ENCODE results near the gene CAMTA1.

The CAMTA1 gene

DNA sequence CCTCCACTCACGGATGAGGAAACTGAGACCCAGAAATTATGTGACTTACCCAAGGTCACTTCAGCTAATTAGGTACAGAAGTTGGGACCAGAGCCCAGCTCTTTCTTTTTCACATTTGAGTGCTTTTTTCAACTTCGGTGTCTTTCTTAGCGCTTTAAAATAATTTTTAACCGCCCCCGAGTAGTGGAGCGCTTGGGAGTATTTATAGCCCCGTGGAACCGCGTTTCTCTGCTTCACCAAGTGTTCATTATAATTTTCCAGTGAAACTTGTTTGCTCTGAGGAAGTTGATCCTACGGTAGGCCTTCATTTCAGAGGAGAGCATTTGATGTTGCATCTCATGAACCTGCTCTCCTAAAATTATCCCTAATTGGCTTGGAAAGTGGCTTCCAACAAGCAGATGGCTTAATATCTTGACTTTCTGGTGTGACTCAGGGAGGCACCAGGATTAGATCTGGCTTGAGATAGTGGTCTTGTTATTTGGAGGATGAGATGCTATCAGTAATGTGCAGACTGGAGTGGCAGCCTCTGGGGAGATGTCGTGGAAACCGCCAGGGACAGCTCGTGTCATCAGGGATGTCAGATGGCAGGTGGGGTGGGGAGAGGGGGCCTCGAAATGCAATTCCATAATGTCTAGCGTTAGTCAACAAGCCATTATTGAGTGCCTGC lies 321.3 kb downstream of the CAMTA1 start:
- H3K4me1 ChIP-seq (ENCODE audit: control insufficient read depth, low read depth, low read length) = no peaks in the 10 kb centered on the region
- H3K9ac ChIP-seq (ENCODE audit: low read length) = no peak overlapping the region
- H3K27me3 ChIP-seq (ENCODE audit: control insufficient read depth, insufficient read depth, low read length) = no peaks in the 10 kb centered on the region

DNA sequence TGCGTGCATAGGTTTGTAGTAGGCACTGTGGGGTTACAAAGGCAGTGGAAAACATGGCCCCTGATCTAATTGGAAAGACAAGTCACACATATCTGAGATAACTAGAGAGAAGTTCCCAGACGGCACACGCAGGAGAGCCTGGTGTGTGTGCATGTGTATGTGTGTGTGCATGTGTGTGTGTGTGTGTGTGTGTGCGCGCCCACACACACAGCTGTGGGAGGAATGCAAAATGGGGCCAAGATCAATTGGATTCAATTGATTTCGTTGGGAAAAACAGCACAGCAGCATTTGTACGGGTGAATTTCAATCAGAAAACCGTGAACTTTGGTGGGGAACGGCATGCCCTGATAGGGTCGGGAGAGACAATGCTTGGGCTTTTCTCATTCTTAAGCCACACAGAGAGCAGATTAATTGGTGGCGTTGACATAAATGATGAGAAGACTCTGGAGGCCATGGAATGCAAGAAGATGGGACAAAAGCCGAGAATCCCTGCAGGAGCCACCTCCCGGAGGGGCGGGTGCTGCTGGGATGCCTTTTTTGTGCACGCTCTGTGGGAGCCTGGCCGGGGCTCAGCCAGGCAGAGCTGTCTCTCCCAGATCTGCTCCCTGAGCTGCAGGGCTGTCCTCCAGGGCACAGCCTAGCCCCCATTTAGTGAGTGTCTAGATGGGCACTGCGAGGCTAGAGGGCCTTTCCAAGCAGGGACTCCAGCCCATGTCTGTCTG lies 322.0 kb downstream of the CAMTA1 start:
- Histone ChIP-seq H3K27ac (ENCODE audit: low read length) (no peak overlapping the region), H3K9me3 (ENCODE audit: control insufficient read depth, low read depth, low read length) (no peaks in the 10 kb centered on the region), H3K9ac (ENCODE audit: low read length) (no peak overlapping the region), H3K36me3 (ENCODE audit: control insufficient read depth, low read depth, low read length) (no peaks in the 10 kb centered on the region), H3K27me3 (ENCODE audit: control insufficient read depth, insufficient read depth, low read length) (no peaks in the 10 kb centered on the region), H3K4me3 (ENCODE audit: low read length) (no peak overlapping the region), H3K4me1 (ENCODE audit: control insufficient read depth, low read depth, low read length) (no peaks in the 10 kb centered on the region)

More for the DNA sequence above, 321.3 kb downstream of the CAMTA1 start:
- no peak overlapping the region for H3K4me3 ChIP-seq (ENCODE audit: low read length)
- H3K27ac ChIP-seq (ENCODE audit: low read length) = no peak overlapping the region
- H3K9me3 ChIP-seq (ENCODE audit: control insufficient read depth, low read depth, low read length) = no peaks in the 10 kb centered on the region
- no peaks in the 10 kb centered on the region for H3K36me3 ChIP-seq (ENCODE audit: control insufficient read depth, low read depth, low read length)

GRCh38 chr1:7108251-7108650 lies 323.0 kb downstream of the CAMTA1 start:
- no peaks in the 10 kb centered on the region for H3K9me3 ChIP-seq (ENCODE audit: control insufficient read depth, low read depth, low read length)
- no peak overlapping the region for H3K9ac ChIP-seq (ENCODE audit: low read length)
- H3K36me3 ChIP-seq (ENCODE audit: control insufficient read depth, low read depth, low read length) = no peaks in the 10 kb centered on the region
- H3K27me3 ChIP-seq (ENCODE audit: control insufficient read depth, insufficient read depth, low read length) = no peaks in the 10 kb centered on the region
- no peak overlapping the region for H3K4me3 ChIP-seq (ENCODE audit: low read length)
- H3K27ac ChIP-seq (ENCODE audit: low read length) = no peak overlapping the region
- H3K4me1 ChIP-seq (ENCODE audit: control insufficient read depth, low read depth, low read length) = no peaks in the 10 kb centered on the region

DNA sequence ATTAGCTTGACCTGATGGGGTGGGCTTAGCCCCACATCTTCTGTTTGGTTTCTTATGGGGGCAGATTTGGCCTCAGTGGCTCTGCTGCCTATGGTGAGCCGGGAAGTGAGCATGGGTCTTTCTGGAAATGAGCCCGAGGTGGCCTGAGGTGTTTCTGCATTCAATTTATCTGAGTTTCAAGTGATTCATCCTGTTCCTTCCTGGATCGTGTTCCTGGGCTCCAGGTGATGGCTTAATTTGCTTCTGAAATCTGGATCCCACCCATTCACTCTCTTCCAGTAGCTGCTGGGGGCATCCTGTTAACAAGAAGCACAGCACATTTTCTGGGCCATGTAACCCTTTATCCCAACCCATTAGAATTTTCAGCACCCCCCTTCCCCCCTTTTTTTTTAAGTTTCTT lies 324.6 kb downstream of the CAMTA1 start:
- H3K27ac ChIP-seq (ENCODE audit: low read length) = no peak overlapping the region
- no peak overlapping the region for H3K9ac ChIP-seq (ENCODE audit: low read length)
- H3K27me3 ChIP-seq (ENCODE audit: control insufficient read depth, insufficient read depth, low read length) = no peaks in the 10 kb centered on the region
- H3K4me3 ChIP-seq (ENCODE audit: low read length) = no peak overlapping the region
- no peaks in the 10 kb centered on the region for H3K9me3 ChIP-seq (ENCODE audit: control insufficient read depth, low read depth, low read length)
- no peaks in the 10 kb centered on the region for H3K4me1 ChIP-seq (ENCODE audit: control insufficient read depth, low read depth, low read length)
- H3K36me3 ChIP-seq (ENCODE audit: control insufficient read depth, low read depth, low read length) = no peaks in the 10 kb centered on the region

DNA sequence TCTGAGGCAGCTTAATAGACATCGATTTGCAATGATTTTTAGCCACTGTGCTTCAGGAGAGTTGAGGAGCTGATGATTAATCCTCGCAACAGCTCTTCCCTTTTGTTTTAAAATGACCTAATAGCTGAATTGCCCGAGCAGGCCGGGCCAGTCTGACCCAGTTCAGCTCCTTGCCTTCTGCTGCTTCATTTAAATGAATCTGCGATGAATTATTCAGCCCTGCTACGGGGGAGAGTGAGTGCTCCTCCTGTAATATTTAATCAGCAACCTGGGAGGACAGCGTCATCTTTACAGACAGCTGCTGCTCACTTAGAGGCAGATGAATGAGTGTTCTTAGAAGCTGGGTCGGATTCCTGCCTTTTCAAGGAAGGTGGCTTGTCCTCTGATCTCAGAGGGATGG lies 325.1 kb downstream of the CAMTA1 start:
- no peaks in the 10 kb centered on the region for H3K36me3 ChIP-seq (ENCODE audit: control insufficient read depth, low read depth, low read length)
- no peaks in the 10 kb centered on the region for H3K9me3 ChIP-seq (ENCODE audit: control insufficient read depth, low read depth, low read length)
- H3K4me1 ChIP-seq (ENCODE audit: control insufficient read depth, low read depth, low read length) = no peaks in the 10 kb centered on the region
- H3K9ac ChIP-seq (ENCODE audit: low read length) = no peak overlapping the region
- no peak overlapping the region for H3K27ac ChIP-seq (ENCODE audit: low read length)
- H3K4me3 ChIP-seq (ENCODE audit: low read length) = no peak overlapping the region
- H3K27me3 ChIP-seq (ENCODE audit: control insufficient read depth, insufficient read depth, low read length) = no peaks in the 10 kb centered on the region

- Histone ChIP-seq H3K27me3 (ENCODE audit: control insufficient read depth, insufficient read depth, low read length) (no peaks in the 10 kb centered on the region), H3K36me3 (ENCODE audit: control insufficient read depth, low read depth, low read length) (no peaks in the 10 kb centered on the region), H3K4me3 (ENCODE audit: low read length) (no peak overlapping the region), H3K9ac (ENCODE audit: low read length) (no peak overlapping the region), H3K4me1 (ENCODE audit: control insufficient read depth, low read depth, low read length) (no peaks in the 10 kb centered on the region), H3K9me3 (ENCODE audit: control insufficient read depth, low read depth, low read length) (no peaks in the 10 kb centered on the region), H3K27ac (ENCODE audit: low read length) (no peak overlapping the region)
These were observed 326.6 kb downstream of the CAMTA1 start for GRCh38 chr1:7111853-7112252.

DNA sequence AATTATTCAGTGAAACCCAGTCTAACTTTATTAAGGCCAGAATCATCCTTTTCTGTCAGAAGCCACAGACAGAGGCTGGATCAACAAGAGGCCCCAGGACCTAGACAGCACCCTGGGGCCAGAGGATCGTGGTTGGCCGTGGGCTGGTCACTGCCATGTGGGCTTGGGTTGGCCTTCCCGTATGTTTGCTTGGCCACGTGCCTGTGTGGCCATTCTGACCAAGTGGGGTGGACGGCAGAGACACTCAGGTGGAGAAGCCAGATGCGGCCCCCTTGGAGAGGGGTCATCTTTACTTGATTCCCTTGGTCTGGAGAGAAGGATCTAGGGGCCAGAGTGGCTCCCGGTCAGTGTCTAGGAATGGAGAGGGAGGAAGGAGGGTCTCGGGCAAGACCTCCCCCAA lies 327.9 kb downstream of the CAMTA1 start:
- H3K27me3 ChIP-seq (ENCODE audit: control insufficient read depth, insufficient read depth, low read length) = no peaks in the 10 kb centered on the region
- no peak overlapping the region for H3K4me3 ChIP-seq (ENCODE audit: low read length)
- no peaks in the 10 kb centered on the region for H3K9me3 ChIP-seq (ENCODE audit: control insufficient read depth, low read depth, low read length)
- H3K27ac ChIP-seq (ENCODE audit: low read length) = no peak overlapping the region
- peaks cover 5% of the 10 kb centered on the region for H3K4me1 ChIP-seq (ENCODE audit: control insufficient read depth, low read depth, low read length)
- H3K36me3 ChIP-seq (ENCODE audit: control insufficient read depth, low read depth, low read length) = no peaks in the 10 kb centered on the region
- no peak overlapping the region for H3K9ac ChIP-seq (ENCODE audit: low read length)

DNA sequence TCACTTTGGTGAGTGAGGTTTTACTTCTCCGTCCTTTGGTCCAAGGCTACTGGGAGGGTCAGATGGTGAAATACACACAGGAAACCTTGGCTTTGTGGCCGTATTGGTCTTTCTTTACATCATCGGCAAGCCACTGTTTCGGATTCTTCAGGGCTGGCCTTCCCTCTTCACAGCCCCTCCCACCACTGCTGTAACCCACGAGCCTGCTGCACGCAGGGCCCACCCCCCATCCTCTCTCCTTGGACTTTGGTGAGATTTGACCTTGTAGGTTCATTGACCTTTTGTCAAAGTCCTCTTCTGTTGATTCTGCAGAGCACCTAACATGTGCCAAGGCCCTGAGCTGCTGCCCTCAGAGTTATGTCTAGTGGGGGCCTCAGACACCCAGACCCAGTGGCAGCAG lies 328.6 kb downstream of the CAMTA1 start:
- Histone ChIP-seq H3K9me3 (ENCODE audit: control insufficient read depth, low read depth, low read length) (no peaks in the 10 kb centered on the region), H3K9ac (ENCODE audit: low read length) (no peak overlapping the region), H3K27me3 (ENCODE audit: control insufficient read depth, insufficient read depth, low read length) (no peaks in the 10 kb centered on the region), H3K27ac (ENCODE audit: low read length) (no peak overlapping the region), H3K36me3 (ENCODE audit: control insufficient read depth, low read depth, low read length) (no peaks in the 10 kb centered on the region), H3K4me1 (ENCODE audit: control insufficient read depth, low read depth, low read length) (peaks cover 9% of the 10 kb centered on the region), H3K4me3 (ENCODE audit: low read length) (no peak overlapping the region)

- Histone ChIP-seq H3K4me3 (ENCODE audit: low read length) (no peak overlapping the region), H3K27me3 (ENCODE audit: control insufficient read depth, insufficient read depth, low read length) (no peaks in the 10 kb centered on the region), H3K36me3 (ENCODE audit: control insufficient read depth, low read depth, low read length) (no peaks in the 10 kb centered on the region), H3K27ac (ENCODE audit: low read length) (no peak overlapping the region), H3K4me1 (ENCODE audit: control insufficient read depth, low read depth, low read length) (peaks cover 9% of the 10 kb centered on the region), H3K9ac (ENCODE audit: low read length) (no peak overlapping the region), H3K9me3 (ENCODE audit: control insufficient read depth, low read depth, low read length) (no peaks in the 10 kb centered on the region)
These were observed 330.7 kb downstream of the CAMTA1 start for GRCh38 chr1:7116001-7116400.

DNA sequence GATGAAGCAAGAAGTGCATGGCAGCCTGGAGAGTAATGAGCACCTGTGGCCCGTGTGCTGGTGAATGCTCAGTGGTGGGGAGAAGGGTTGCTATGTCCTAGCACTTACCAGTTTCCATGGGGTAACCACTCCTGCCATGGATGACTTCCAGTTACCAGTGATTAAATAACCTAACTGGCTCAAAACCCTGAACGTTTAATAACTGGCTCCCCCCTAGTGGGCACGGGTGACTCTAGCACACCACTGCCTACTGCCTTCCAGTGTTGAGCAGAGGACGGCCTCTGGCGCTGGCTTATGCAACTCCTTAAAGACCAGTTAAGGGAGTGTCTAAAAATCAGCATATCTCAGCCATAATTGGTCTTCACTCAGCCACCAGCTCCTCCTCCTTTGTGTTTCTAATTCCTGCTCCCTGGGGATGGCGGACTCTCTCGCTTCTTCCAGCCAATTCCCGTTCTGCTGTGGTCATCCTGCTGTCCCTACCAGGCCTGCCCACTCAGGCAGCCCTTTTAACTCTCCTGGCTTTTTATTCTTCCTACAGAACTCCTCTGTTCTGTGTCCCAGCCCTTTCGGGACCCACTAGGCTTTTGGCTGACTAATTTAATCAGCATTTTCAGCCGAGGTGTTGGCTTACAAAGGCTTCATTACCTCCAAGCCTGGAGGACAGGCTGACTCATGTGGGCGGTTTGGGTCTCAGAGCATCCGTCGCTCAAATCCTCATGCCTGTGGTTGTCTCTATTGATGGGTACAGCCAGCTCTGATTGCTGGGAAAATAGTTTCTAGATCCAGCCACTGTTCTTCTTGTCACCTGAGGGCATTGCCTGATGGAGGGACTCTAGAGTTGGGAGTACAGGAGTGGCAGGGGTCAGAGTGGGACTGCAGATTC lies 332.4 kb downstream of the CAMTA1 start:
- Histone ChIP-seq H3K27ac (ENCODE audit: low read length) (peak overlapping the region; percentile 58), H3K4me1 (ENCODE audit: control insufficient read depth, low read depth, low read length) (peaks cover 9% of the 10 kb centered on the region), H3K9me3 (ENCODE audit: control insufficient read depth, low read depth, low read length) (no peaks in the 10 kb centered on the region), H3K9ac (ENCODE audit: low read length) (no peak overlapping the region), H3K27me3 (ENCODE audit: control insufficient read depth, insufficient read depth, low read length) (no peaks in the 10 kb centered on the region), H3K36me3 (ENCODE audit: control insufficient read depth, low read depth, low read length) (no peaks in the 10 kb centered on the region), H3K4me3 (ENCODE audit: low read length) (no peak overlapping the region)

GRCh38 chr1:7119156-7119555 lies 333.9 kb downstream of the CAMTA1 start:
- Histone ChIP-seq H3K27me3 (ENCODE audit: control insufficient read depth, insufficient read depth, low read length) (no peaks in the 10 kb centered on the region), H3K36me3 (ENCODE audit: control insufficient read depth, low read depth, low read length) (no peaks in the 10 kb centered on the region), H3K9ac (ENCODE audit: low read length) (no peak overlapping the region), H3K4me3 (ENCODE audit: low read length) (no peak overlapping the region), H3K4me1 (ENCODE audit: control insufficient read depth, low read depth, low read length) (peaks cover 9% of the 10 kb centered on the region), H3K27ac (ENCODE audit: low read length) (no peak overlapping the region), H3K9me3 (ENCODE audit: control insufficient read depth, low read depth, low read length) (no peaks in the 10 kb centered on the region)
